Loucy (cell line): ENCODE data around the gene CFAP20.

ENCODE experiments used
- EZH2phosphoT487 ChIP-seq: fragments of 200-600 bp; IDR thresholded peaks from 2 replicates; pipeline ENCODE4 v1.6.1; 2018; ENCODE audit warnings: antibody characterized with exemption, mild to moderate bottlenecking, moderate library complexity, borderline replicate concordance
- TF ChIP-seq, protein P1 (sequence below): fragments of 200-600 bp; sonication (generic); conservative IDR thresholded peaks from 2 replicates; pipeline ENCODE4 v1.5.1; 2014; ENCODE audit warnings: mild to moderate bottlenecking, antibody characterized with exemption, low read length

- TF ChIP-seq, protein P1, sequence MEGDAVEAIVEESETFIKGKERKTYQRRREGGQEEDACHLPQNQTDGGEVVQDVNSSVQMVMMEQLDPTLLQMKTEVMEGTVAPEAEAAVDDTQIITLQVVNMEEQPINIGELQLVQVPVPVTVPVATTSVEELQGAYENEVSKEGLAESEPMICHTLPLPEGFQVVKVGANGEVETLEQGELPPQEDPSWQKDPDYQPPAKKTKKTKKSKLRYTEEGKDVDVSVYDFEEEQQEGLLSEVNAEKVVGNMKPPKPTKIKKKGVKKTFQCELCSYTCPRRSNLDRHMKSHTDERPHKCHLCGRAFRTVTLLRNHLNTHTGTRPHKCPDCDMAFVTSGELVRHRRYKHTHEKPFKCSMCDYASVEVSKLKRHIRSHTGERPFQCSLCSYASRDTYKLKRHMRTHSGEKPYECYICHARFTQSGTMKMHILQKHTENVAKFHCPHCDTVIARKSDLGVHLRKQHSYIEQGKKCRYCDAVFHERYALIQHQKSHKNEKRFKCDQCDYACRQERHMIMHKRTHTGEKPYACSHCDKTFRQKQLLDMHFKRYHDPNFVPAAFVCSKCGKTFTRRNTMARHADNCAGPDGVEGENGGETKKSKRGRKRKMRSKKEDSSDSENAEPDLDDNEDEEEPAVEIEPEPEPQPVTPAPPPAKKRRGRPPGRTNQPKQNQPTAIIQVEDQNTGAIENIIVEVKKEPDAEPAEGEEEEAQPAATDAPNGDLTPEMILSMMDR: no peak
- no peak for TF ChIP-seq EZH2phosphoT487
These were observed 9.7 kb downstream of the CFAP20 start for GRCh38 chr16:58119509-58119845.
